Chondrocyte (in vitro differentiated cells): ENCODE data around the gene KMT5B. TPM values are rescaled to one million over a fixed set of nuclear protein-coding genes. Genes with fewer than 3 reads are reported as not detected.

Experiments used
- DNase-seq: peaks from one replicate; pipeline ENCODE4 v3.0.0; 2021; ENCODE audit warnings: mixed read lengths, low spot score
- H3K27ac Mint-ChIP-seq: one replicate; pipeline ENCODE4 v1.8.0; 2021; ENCODE audit warnings: mild to moderate bottlenecking, moderate library complexity, mixed read lengths; ENCODE audit not compliant: unreplicated experiment
- H3K27me3 Mint-ChIP-seq: 2 replicates; pipeline ENCODE4 v1.8.0; 2021; ENCODE audit warnings: low read depth, mixed read lengths
- H3K36me3 Mint-ChIP-seq: 2 replicates; pipeline ENCODE4 v1.8.0; 2021; ENCODE audit warnings: low read depth, mixed read lengths
- H3K4me1 Mint-ChIP-seq: 2 replicates; pipeline ENCODE4 v1.8.0; 2021; ENCODE audit warnings: low read depth, mild to moderate bottlenecking, mixed read lengths
- H3K4me3 Mint-ChIP-seq: one replicate; pipeline ENCODE4 v1.8.0; 2021; ENCODE audit warnings: mild to moderate bottlenecking, moderate library complexity, mixed read lengths; ENCODE audit not compliant: unreplicated experiment
- H3K9me3 Mint-ChIP-seq: 2 replicates; pipeline ENCODE4 v1.8.0; 2021; ENCODE audit warnings: low read depth, mixed read lengths
- CTCF ChIP-seq: fragments of 200-600 bp; sonication (generic); IDR thresholded peaks from 2 replicates; pipeline ENCODE4 v1.5.0; 2021; ENCODE audit warnings: antibody characterized with exemption, mild to moderate bottlenecking, moderate library complexity
- total RNA-seq: library from RNA; stranded (reverse); gene quantifications from 3 replicates; pipeline ENCODE4 v1.2.1, GENCODE V29; 2021

The KMT5B gene
- total RNA-seq, 1 donor from 2014 or later = 44.4 TPM

GRCh38 chr11:68158580-68158979, 54.5 kb downstream of the KMT5B start:
- Mint-ChIP-seq H3K9me3 (no peaks in the 10 kb centered on the region), H3K36me3 (peaks cover 35% of the 10 kb centered on the region), H3K27ac (no peak overlapping the region), H3K27me3 (no peaks in the 10 kb centered on the region), H3K4me1 (peaks cover 8% of the 10 kb centered on the region), H3K4me3 (no peak overlapping the region)
- no peak for TF ChIP-seq CTCF
- no peak for DNase-seq

- Mint-ChIP-seq H3K4me1 (no peaks in the 10 kb centered on the region), H3K27me3 (no peaks in the 10 kb centered on the region), H3K9me3 (no peaks in the 10 kb centered on the region), H3K4me3 (no peak overlapping the region), H3K36me3 (peaks cover 19% of the 10 kb centered on the region), H3K27ac (no peak overlapping the region)
- no peak for TF ChIP-seq CTCF
- no peak for DNase-seq
Observed at GRCh38 chr11:68153742-68154141, 59.4 kb downstream of the KMT5B start.

GRCh38 chr11:68150037-68150436, 63.1 kb downstream of the KMT5B start:
- no peak overlapping the region for H3K27ac Mint-ChIP-seq
- no peak for DNase-seq

GRCh38 chr11:68149417-68149816, 63.7 kb downstream of the KMT5B start:
- no peaks in the 10 kb centered on the region for H3K36me3 Mint-ChIP-seq
- no peaks in the 10 kb centered on the region for H3K9me3 Mint-ChIP-seq
- no peak for DNase-seq
- no peak overlapping the region for H3K4me3 Mint-ChIP-seq
- H3K27me3 Mint-ChIP-seq = no peaks in the 10 kb centered on the region
- no peak for TF ChIP-seq CTCF
- H3K4me1 Mint-ChIP-seq = peaks cover 4% of the 10 kb centered on the region
- H3K27ac Mint-ChIP-seq = no peak overlapping the region

More at GRCh38 chr11:68150037-68150436, 63.1 kb downstream of the KMT5B start:
- Mint-ChIP-seq H3K9me3 (no peaks in the 10 kb centered on the region), H3K27me3 (no peaks in the 10 kb centered on the region), H3K4me3 (no peak overlapping the region), H3K36me3 (peaks cover under 1% of the 10 kb centered on the region), H3K4me1 (peaks cover 4% of the 10 kb centered on the region)
- TF ChIP-seq CTCF = no peak

- Mint-ChIP-seq H3K4me1 (peaks cover 4% of the 10 kb centered on the region), H3K27ac (no peak overlapping the region), H3K9me3 (no peaks in the 10 kb centered on the region), H3K4me3 (no peak overlapping the region), H3K27me3 (no peaks in the 10 kb centered on the region), H3K36me3 (no peaks in the 10 kb centered on the region)
- DNase-seq = no peak
- TF ChIP-seq CTCF = no peak
Observed at GRCh38 chr11:68148879-68149278, 64.2 kb downstream of the KMT5B start.
